ENCODE measurements around the gene ICA1L.

ICA1L gene

DNA sequence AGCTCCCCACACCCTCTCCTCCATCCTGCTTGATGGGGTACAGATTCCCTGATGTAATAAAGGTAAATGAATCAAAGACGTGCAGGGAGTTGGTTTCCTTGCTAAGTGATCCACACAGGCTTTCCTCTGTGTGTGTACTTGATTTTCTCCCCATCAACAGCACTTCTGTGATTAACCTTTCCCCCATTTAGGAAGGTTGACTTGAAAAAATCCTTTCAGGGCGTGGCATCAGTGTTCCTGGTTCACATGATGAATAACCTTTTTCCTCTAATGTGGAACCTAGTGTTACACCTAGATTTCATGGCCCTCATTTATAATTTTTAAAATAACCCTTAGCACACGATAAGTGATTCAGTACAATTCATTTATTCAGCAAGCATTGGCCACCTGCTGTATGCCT, 115.0 kb downstream of the ICA1L start:
- no peak for DNase-seq (ENCODE audit: low read depth, low spot score)
- ChIA-PET CTCF (no interaction called here), POLR2A (no interaction called here)
- TF ChIP-seq, protein P1, sequence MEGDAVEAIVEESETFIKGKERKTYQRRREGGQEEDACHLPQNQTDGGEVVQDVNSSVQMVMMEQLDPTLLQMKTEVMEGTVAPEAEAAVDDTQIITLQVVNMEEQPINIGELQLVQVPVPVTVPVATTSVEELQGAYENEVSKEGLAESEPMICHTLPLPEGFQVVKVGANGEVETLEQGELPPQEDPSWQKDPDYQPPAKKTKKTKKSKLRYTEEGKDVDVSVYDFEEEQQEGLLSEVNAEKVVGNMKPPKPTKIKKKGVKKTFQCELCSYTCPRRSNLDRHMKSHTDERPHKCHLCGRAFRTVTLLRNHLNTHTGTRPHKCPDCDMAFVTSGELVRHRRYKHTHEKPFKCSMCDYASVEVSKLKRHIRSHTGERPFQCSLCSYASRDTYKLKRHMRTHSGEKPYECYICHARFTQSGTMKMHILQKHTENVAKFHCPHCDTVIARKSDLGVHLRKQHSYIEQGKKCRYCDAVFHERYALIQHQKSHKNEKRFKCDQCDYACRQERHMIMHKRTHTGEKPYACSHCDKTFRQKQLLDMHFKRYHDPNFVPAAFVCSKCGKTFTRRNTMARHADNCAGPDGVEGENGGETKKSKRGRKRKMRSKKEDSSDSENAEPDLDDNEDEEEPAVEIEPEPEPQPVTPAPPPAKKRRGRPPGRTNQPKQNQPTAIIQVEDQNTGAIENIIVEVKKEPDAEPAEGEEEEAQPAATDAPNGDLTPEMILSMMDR (IDR thresholded peaks at IDR 0.05; ENCODE audit: insufficient read depth, low read length, missing control alignments) = no peak
- no peak overlapping the region for H3K4me3 ChIP-seq (ENCODE audit: low read depth, low read length)

- TF ChIP-seq, protein P1 (IDR thresholded peaks at IDR 0.05; ENCODE audit: insufficient read depth, low read length, missing control alignments) = no peak
- CTCF ChIA-PET = no interaction called here
- POLR2A ChIA-PET = no interaction called here
- DNase-seq (ENCODE audit: low read depth, low spot score) = no peak
- H3K4me3 ChIP-seq (ENCODE audit: low read depth, low read length) = no peak overlapping the region
Observed at GRCh38 chr2:202754936-202755335, 116.6 kb downstream of the ICA1L start.

GRCh38 chr2:202752071-202752470, 119.5 kb downstream of the ICA1L start:
- POLR2A ChIA-PET = no interaction called here

GRCh38 chr2:202750763-202751427, 120.7 kb downstream of the ICA1L start:
- CTCF ChIA-PET = interaction anchor here (0.8 kb wide), 1 partner anchor 162 kb away, joined by 3 read pairs; no protein-coding TSS in a partner anchor
- POLR2A ChIA-PET = no interaction called here
- no peak for DNase-seq (ENCODE audit: low read depth, low spot score)
- TF ChIP-seq, protein P1 (IDR thresholded peaks at IDR 0.05; ENCODE audit: insufficient read depth, low read length, missing control alignments) = no peak
- H3K4me3 ChIP-seq (ENCODE audit: low read depth, low read length) = no peak overlapping the region

More at GRCh38 chr2:202752071-202752470, 119.5 kb downstream of the ICA1L start:
- TF ChIP-seq, protein P1 (IDR thresholded peaks at IDR 0.05; ENCODE audit: insufficient read depth, low read length, missing control alignments) = no peak
- DNase-seq (ENCODE audit: low read depth, low spot score) = no peak
- H3K4me3 ChIP-seq (ENCODE audit: low read depth, low read length) = no peak overlapping the region
- CTCF ChIA-PET = interaction anchor here (0.8 kb wide), 1 partner anchor 163 kb away, joined by 3 read pairs; no protein-coding TSS in a partner anchor

DNA sequence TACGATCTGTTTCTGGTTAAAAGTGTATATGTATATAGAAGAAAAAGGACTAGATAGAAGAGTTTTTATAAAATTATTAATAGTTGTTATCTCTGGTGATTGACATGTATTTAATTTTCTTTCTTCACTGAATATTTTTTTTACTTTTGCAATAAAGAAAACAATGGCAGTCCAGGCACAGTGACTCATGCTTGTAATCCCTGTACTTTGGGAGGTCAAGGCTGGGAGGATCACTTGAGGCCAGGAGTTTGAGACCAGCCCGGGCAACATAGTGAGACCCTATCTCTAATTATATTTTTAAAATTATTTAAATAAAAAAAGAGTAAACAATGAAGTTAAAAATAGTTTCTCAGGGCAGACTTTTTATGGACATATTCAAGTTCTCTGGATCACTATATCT, 122.1 kb downstream of the ICA1L start:
- no peak overlapping the region for H3K4me3 ChIP-seq (ENCODE audit: low read depth, low read length)
- ChIA-PET CTCF (no interaction called here), POLR2A (no interaction called here)
- TF ChIP-seq, protein P1 (IDR thresholded peaks at IDR 0.05; ENCODE audit: insufficient read depth, low read length, missing control alignments) = no peak
- DNase-seq (ENCODE audit: low read depth, low spot score) = no peak

- CTCF ChIA-PET = no interaction called here
- no peak for DNase-seq (ENCODE audit: low read depth, low spot score)
- H3K4me3 ChIP-seq (ENCODE audit: low read depth, low read length) = no peak overlapping the region
- TF ChIP-seq, protein P1 (IDR thresholded peaks at IDR 0.05; ENCODE audit: insufficient read depth, low read length, missing control alignments) = no peak
- POLR2A ChIA-PET = no interaction called here
Observed at GRCh38 chr2:202743613-202744012, 128.0 kb downstream of the ICA1L start.
